Prostate gland (tissue), 2 donors: Measurements from ENCODE around the gene BCAP31. TPM values are rescaled to one million over a fixed set of nuclear protein-coding genes. Genes with fewer than 3 reads are reported as not detected.

Experiments used
- DNase-seq: peaks from one replicate; pipeline ENCODE4 v3.0.0-alpha.2; 2019; ENCODE audit warnings: low spot score
- H3K27ac ChIP-seq, 2 donors: fragments of 200-600 bp; sonication (generic); 2 replicates each; pipeline ENCODE4 v1.5.1; 2017 to 2019
- H3K27me3 ChIP-seq: fragments of 200-600 bp; sonication (generic); replicated peaks from 2 replicates; pipeline ENCODE4 v1.5.1; 2019; ENCODE audit not compliant: insufficient read depth
- H3K36me3 ChIP-seq, 2 donors: fragments of 200-600 bp; sonication (generic); 1 replicate in 1 of 2; 2 replicates in 1 of 2; pipeline versions ENCODE4 v1.5.1 to v1.8.1; 2017 to 2019
- H3K4me1 ChIP-seq: fragments of 200-600 bp; sonication (generic); replicated peaks from 2 replicates; pipeline ENCODE4 v1.5.1; 2019
- H3K4me3 ChIP-seq, 2 donors: fragments of 200-600 bp; sonication (generic); 2 replicates each; pipeline ENCODE4 v1.5.1; 2017 to 2019
- H3K9me3 ChIP-seq: fragments of 200-600 bp; sonication (generic); 2 replicates; pipeline ENCODE4 v1.5.1; 2017
- CTCF ChIP-seq, 4 experiments: fragments of 200-600 bp in 2 of 4; fragments of 450-650 bp in 2 of 4; sonication (generic) in 2 of 4; IDR thresholded peaks; 1 replicate in 3 of 4; 2 replicates in 1 of 4; pipeline ENCODE4 v1.5.1; 2016 to 2019; ENCODE audit warnings: antibody characterized with exemption in 4 of 4, mild to moderate bottlenecking in 2 of 4, moderate library complexity in 2 of 4
- POLR2A ChIP-seq: fragments of 450-650 bp; IDR thresholded peaks from one replicate; pipeline ENCODE4 v1.6.1; 2016; ENCODE audit warnings: antibody characterized with exemption, mild to moderate bottlenecking
- POLR2AphosphoS5 ChIP-seq: sonication (generic); formaldehyde crosslinking; IDR thresholded peaks from one replicate; pipeline ENCODE4 v1.6.1; 2017; ENCODE audit warnings: antibody characterized with exemption
- WGBS: methylation state at CpG from one replicate; pipeline ENCODE4 v1.1.5; 2018; 5-methylcytosine and 5-hydroxymethylcytosine counted together
- intact Hi-C: fragments of 100-400 bp; cut with DNase I; formaldehyde crosslinking; loops from one replicate; pipeline ENCODE4 v1.14.2; 2022
- total RNA-seq, 2 donors: library from RNA; depleted of rRNA; stranded (reverse); fragments of >200 nt; gene quantifications; one replicate each; pipeline ENCODE4 v1.1.0, GENCODE V29; 2016

Gene BCAP31
- total RNA-seq, 2 donors from 2014 or later = 144 to 244 TPM

- Histone ChIP-seq H3K4me1 (no peaks in the 10 kb centered on the region), H3K9me3 (no peaks in the 10 kb centered on the region), H3K36me3 (no peaks in the 10 kb centered on the region), H3K27ac (no peak overlapping the region), H3K4me3 (no peak overlapping the region), H3K27me3 (no peaks in the 10 kb centered on the region)
- no peak for TF ChIP-seq POLR2AphosphoS5
- TF ChIP-seq CTCF (IDR thresholded peaks at IDR 0.05) = no peak
- TF ChIP-seq POLR2A = no peak
- 81% methylated on average over 9 of the region's 9 CpGs for WGBS
- no peak for DNase-seq
- intact Hi-C loops = no loop called here
Observed at GRCh38 chrX:153735274-153735673, 11.1 kb upstream of the BCAP31 start.

- intact Hi-C loops = no loop called here
- WGBS = 92% methylated on average over 2 of the region's 2 CpGs
Observed at GRCh38 chrX:153734871-153735270, 10.7 kb upstream of the BCAP31 start.

GRCh38 chrX:153733651-153734240 lies 9.6 kb upstream of the BCAP31 start:
- intact Hi-C loops = no loop called here
- H3K27me3 ChIP-seq = no peaks in the 10 kb centered on the region
- no peak for DNase-seq
- no peaks in the 10 kb centered on the region for H3K9me3 ChIP-seq
- H3K4me1 ChIP-seq = no peaks in the 10 kb centered on the region
- TF ChIP-seq POLR2A (no peak), POLR2AphosphoS5 (no peak), CTCF (IDR thresholded peaks at IDR 0.05) (no peak)
- H3K36me3 ChIP-seq = no peaks in the 10 kb centered on the region
- no peak overlapping the region for H3K27ac ChIP-seq
- WGBS = 91% methylated on average over 14 of the region's 15 CpGs
- no peak overlapping the region for H3K4me3 ChIP-seq

More at GRCh38 chrX:153734871-153735270, 10.7 kb upstream of the BCAP31 start:
- H3K36me3 ChIP-seq = no peaks in the 10 kb centered on the region
- no peaks in the 10 kb centered on the region for H3K4me1 ChIP-seq
- H3K4me3 ChIP-seq = no peak overlapping the region
- no peaks in the 10 kb centered on the region for H3K9me3 ChIP-seq
- no peak for DNase-seq
- TF ChIP-seq POLR2A (no peak), POLR2AphosphoS5 (no peak), CTCF (IDR thresholded peaks at IDR 0.05) (no peak)
- H3K27me3 ChIP-seq = no peaks in the 10 kb centered on the region
- H3K27ac ChIP-seq = no peak overlapping the region

- no peaks in the 10 kb centered on the region for H3K36me3 ChIP-seq
- H3K4me3 ChIP-seq = no peak overlapping the region
- TF ChIP-seq POLR2AphosphoS5 (no peak), CTCF (IDR thresholded peaks at IDR 0.05) (no peak), POLR2A (no peak)
- DNase-seq = no peak
- WGBS = 91% methylated on average over 10 of the region's 14 CpGs
- no peak overlapping the region for H3K27ac ChIP-seq
- no peaks in the 10 kb centered on the region for H3K4me1 ChIP-seq
- no peaks in the 10 kb centered on the region for H3K27me3 ChIP-seq
- intact Hi-C loops = no loop called here
- no peaks in the 10 kb centered on the region for H3K9me3 ChIP-seq
Observed at GRCh38 chrX:153732401-153732800, 8.2 kb upstream of the BCAP31 start.

- Histone ChIP-seq H3K27me3 (no peaks in the 10 kb centered on the region), H3K4me1 (no peaks in the 10 kb centered on the region), H3K4me3 (no peak overlapping the region), H3K36me3 (no peaks in the 10 kb centered on the region), H3K9me3 (no peaks in the 10 kb centered on the region), H3K27ac (no peak overlapping the region)
- TF ChIP-seq POLR2A (no peak), CTCF (IDR thresholded peaks at IDR 0.05) (no peak), POLR2AphosphoS5 (no peak)
- DNase-seq = no peak
- intact Hi-C loops = no loop called here
- 93% methylated on average over 3 of the region's 3 CpGs for WGBS
Observed at GRCh38 chrX:153731845-153732215, 7.6 kb upstream of the BCAP31 start.
